ENCODE measurements around the gene SCLY. TPM values are rescaled to one million over a fixed set of nuclear protein-coding genes. Genes with fewer than 3 reads are reported as not detected.

The SCLY gene
- total and polyA plus RNA-seq, 2 of the 13 experiments (the other 11 are each of a cell fraction or from before 2014, with no cell fraction given): 27.9 to 38.6 TPM

GRCh38 chr2:238103465-238104225, 42.8 kb downstream of the SCLY start:
- in situ Hi-C loops (cut with HindIII; ENCODE audit: extremely low pct_ligation_motif_present, low pct_unique_long_range_greater_than_20kb): no loop called here
- no peak overlapping the region for H3K4me3 ChIP-seq (replicated peaks in 1 of 3; ENCODE audit: insufficient read depth in 1 of 3, low read depth in 2 of 3, low read length in 3 of 3)
- TF ChIP-seq, protein P1, sequence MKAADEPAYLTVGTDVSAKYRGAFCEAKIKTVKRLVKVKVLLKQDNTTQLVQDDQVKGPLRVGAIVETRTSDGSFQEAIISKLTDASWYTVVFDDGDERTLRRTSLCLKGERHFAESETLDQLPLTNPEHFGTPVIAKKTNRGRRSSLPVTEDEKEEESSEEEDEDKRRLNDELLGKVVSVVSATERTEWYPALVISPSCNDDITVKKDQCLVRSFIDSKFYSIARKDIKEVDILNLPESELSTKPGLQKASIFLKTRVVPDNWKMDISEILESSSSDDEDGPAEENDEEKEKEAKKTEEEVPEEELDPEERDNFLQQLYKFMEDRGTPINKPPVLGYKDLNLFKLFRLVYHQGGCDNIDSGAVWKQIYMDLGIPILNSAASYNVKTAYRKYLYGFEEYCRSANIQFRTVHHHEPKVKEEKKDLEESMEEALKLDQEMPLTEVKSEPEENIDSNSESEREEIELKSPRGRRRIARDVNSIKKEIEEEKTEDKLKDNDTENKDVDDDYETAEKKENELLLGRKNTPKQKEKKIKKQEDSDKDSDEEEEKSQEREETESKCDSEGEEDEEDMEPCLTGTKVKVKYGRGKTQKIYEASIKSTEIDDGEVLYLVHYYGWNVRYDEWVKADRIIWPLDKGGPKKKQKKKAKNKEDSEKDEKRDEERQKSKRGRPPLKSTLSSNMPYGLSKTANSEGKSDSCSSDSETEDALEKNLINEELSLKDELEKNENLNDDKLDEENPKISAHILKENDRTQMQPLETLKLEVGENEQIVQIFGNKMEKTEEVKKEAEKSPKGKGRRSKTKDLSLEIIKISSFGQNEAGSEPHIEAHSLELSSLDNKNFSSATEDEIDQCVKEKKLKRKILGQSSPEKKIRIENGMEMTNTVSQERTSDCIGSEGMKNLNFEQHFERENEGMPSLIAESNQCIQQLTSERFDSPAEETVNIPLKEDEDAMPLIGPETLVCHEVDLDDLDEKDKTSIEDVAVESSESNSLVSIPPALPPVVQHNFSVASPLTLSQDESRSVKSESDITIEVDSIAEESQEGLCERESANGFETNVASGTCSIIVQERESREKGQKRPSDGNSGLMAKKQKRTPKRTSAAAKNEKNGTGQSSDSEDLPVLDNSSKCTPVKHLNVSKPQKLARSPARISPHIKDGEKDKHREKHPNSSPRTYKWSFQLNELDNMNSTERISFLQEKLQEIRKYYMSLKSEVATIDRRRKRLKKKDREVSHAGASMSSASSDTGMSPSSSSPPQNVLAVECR (CRISPR knock-in tag; IDR thresholded peaks at IDR 0.05; ENCODE audit: borderline replicate concordance): 0 out of 2 replicates have a peak, but pooled peaks have one; percentile 12
- 0 out of 2 replicates have a peak, but pooled peaks have one; percentile 12 for TF ChIP-seq EED (CRISPR knock-in tag; IDR thresholded peaks at IDR 0.05)
- TF ChIP-seq AHR (CRISPR knock-in tag; IDR thresholded peaks at IDR 0.05): no peak
- H3K27ac ChIP-seq (ENCODE audit: extremely low read length, insufficient read depth, low read length): no peak overlapping the region
- peaks cover 9 to 46% of the 10 kb centered on the region in 2 experiments for H3K27me3 ChIP-seq (ENCODE audit: control insufficient read depth in 1 of 2, insufficient read depth in 2 of 2, low read length in 2 of 2)
- intact Hi-C loops (cut with micrococcal nuclease; ENCODE audit: unreplicated experiment): no loop called here
- H3K9me3 ChIP-seq (ENCODE audit: low read length): no peaks in the 10 kb centered on the region
- POLR2A ChIA-PET: interaction anchor here (1.3 kb wide), 1 partner anchor 43 kb away, joined by 3 read pairs; the partner anchor contains the start of gene SCLY
- FAIRE-seq (no peak), DNase-seq (ENCODE audit: low spot score) (no peak), ATAC-seq (no peak)
- H2AFZ ChIP-seq (ENCODE audit: low read length): no peak overlapping the region
- no peak overlapping the region for H3K4me2 ChIP-seq (ENCODE audit: low read depth, low read length)
- H3K4me1 ChIP-seq (ENCODE audit: insufficient read depth, low read length): peaks cover 48% of the 10 kb centered on the region
- CTCF ChIA-PET (ENCODE audit: low intra/inter-chr PET ratio, low total read pairs): no interaction called here
- no peak overlapping the region for H3K9ac ChIP-seq (ENCODE audit: insufficient read depth, low read depth, low read length)
- no peaks in the 10 kb centered on the region for H4K20me1 ChIP-seq (ENCODE audit: insufficient read depth, low read length)
- no TSS peak for BruUV-seq (replicated peaks)
- no peaks in the 10 kb centered on the region for H3K36me3 ChIP-seq (replicated peaks in 1 of 2; ENCODE audit: control insufficient read depth in 1 of 2, insufficient read depth in 2 of 2, low read length in 2 of 2)
- H3K79me2 ChIP-seq (ENCODE audit: insufficient read depth, low read length): no peaks in the 10 kb centered on the region
- 31% methylated on average over 11 of the region's 18 CpGs for WGBS (ENCODE audit: low lambda C conversion rate)
